ENCODE results near the gene UXS1. TPM values are rescaled to one million over a fixed set of nuclear protein-coding genes. Genes with fewer than 3 reads are reported as not detected.
"Not testable (repeated sequence)": the region's sequence is repeated elsewhere in the genome, so short reads cannot be mapped to it uniquely, and the experiment has no call there.

UXS1 gene
- polyA plus RNA-seq, 1 donor from 2014 or later, result 19.1 TPM

DNA sequence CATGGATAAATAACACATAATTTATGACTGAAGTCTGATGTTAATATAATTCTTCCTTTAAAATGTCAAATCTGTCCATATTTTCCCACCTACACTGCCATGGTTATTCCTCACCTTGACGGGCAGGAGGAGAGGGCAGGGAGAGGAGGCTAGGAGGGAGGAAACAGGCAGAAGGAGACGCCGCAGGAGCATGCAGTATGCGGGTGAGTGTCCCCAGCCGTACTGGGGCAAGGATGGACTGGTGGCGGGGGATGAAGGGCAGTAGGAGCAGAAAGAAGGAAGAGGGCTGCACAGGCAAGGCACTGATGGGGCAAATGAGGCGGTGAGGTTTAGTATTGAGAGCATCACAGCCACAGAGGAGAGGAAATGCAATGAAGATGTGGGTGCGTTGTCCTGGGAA is 25.1 kb upstream of the UXS1 start:
- not testable (repeated sequence) for H3K9ac ChIP-seq (ENCODE audit: low read length)

DNA sequence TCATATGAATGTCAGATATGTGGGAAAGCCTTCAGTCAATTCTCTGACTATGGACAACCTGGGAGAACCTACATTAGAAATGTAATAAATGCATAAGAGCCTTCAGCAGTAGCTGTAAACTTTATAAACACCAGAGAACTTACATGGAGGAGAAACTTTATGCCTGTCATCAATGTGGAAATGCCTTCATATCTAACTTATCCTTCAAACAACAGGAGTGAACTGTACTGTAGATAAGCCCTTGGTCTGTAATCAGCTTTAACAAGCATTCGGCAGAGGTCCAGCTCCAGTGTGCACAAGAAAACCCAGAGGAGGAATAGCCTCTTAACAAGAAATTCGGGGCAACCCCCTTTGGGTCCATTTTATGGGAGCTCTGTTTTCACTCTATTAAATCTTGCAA is 14.8 kb upstream of the UXS1 start:
- Histone ChIP-seq H3K79me2 (replicated peaks; ENCODE audit: insufficient read depth, low read length) (no peaks in the 10 kb centered on the region), H3K9me2 (ENCODE audit: insufficient read depth, low read length) (no peaks in the 10 kb centered on the region), H3K27me3 (ENCODE audit: insufficient read depth, low read depth, low read length) (no peaks in the 10 kb centered on the region), H3K4me2 (ENCODE audit: low read length) (no peak overlapping the region), H3K9ac (ENCODE audit: low read length) (no peak overlapping the region), H3F3A (ENCODE audit: insufficient read depth, low read length, poor library complexity, severe bottlenecking) (no peaks in the 10 kb centered on the region), H3K27ac (ENCODE audit: low read length) (no peak overlapping the region), H3K4me3 (ENCODE audit: low read length) (no peak overlapping the region), H3K9me3 (ENCODE audit: low read length) (no peaks in the 10 kb centered on the region), H3K36me3 (ENCODE audit: insufficient read depth, low read length) (no peaks in the 10 kb centered on the region), H2AFZ (ENCODE audit: low read depth, low read length) (no peak overlapping the region), H4K20me1 (ENCODE audit: insufficient read depth) (no peaks in the 10 kb centered on the region)
- no peak for TF ChIP-seq CTCF (IDR thresholded peaks at IDR 0.05; ENCODE audit: poor library complexity, severe bottlenecking)
- TF ChIP-seq TAF1 (IDR thresholded peaks at IDR 0.05; ENCODE audit: low read depth), result no peak
- TF ChIP-seq MXI1 (conservative IDR thresholded peaks at IDR 0.05; ENCODE audit: poor library complexity, severe bottlenecking), result no peak
- no peak for TF ChIP-seq SMC3 (conservative IDR thresholded peaks at IDR 0.05; ENCODE audit: poor library complexity)

More for the DNA sequence above, 25.1 kb upstream of the UXS1 start:
- H3F3A ChIP-seq (ENCODE audit: insufficient read depth, low read length, poor library complexity, severe bottlenecking); H3K9me2 ChIP-seq (ENCODE audit: insufficient read depth, low read length); H3K36me3 ChIP-seq (ENCODE audit: insufficient read depth, low read length); H3K27me3 ChIP-seq (ENCODE audit: insufficient read depth, low read depth, low read length); H2AFZ ChIP-seq (ENCODE audit: low read depth, low read length); H3K4me3 ChIP-seq (ENCODE audit: low read length); H3K4me2 ChIP-seq (ENCODE audit: low read length); H4K20me1 ChIP-seq (ENCODE audit: insufficient read depth); H3K79me2 ChIP-seq (replicated peaks; ENCODE audit: insufficient read depth, low read length); H3K27ac ChIP-seq (ENCODE audit: low read length); H3K9me3 ChIP-seq (ENCODE audit: low read length): not testable (repeated sequence)

DNA sequence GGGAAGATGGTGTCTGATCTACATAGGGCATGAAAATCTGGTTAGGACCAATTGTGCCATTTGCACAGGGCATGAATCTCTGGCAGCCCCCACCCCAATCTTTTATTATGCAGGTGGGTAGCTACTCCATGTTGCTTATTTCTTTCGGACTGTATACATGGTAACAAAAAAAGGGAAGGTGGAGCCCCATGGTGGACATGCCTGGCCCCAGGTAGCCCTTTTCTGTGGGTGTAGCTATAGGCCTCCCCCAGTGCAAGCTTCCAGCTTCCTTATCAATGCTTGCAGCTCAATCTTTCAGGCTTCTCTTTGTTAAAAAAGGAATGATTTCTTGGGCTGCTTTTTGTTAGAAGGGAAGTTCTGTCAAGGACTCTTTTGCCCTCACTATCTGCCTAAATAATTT is 14.3 kb upstream of the UXS1 start:
- Histone ChIP-seq H3K9me2 (ENCODE audit: insufficient read depth, low read length) (no peaks in the 10 kb centered on the region), H3K27ac (ENCODE audit: low read length) (no peak overlapping the region), H3K9ac (ENCODE audit: low read length) (no peak overlapping the region), H3F3A (ENCODE audit: insufficient read depth, low read length, poor library complexity, severe bottlenecking) (no peaks in the 10 kb centered on the region), H3K36me3 (ENCODE audit: insufficient read depth, low read length) (no peaks in the 10 kb centered on the region), H3K27me3 (ENCODE audit: insufficient read depth, low read depth, low read length) (no peaks in the 10 kb centered on the region), H4K20me1 (ENCODE audit: insufficient read depth) (no peaks in the 10 kb centered on the region), H3K79me2 (replicated peaks; ENCODE audit: insufficient read depth, low read length) (no peaks in the 10 kb centered on the region), H3K4me2 (ENCODE audit: low read length) (no peak overlapping the region), H2AFZ (ENCODE audit: low read depth, low read length) (no peak overlapping the region), H3K4me3 (ENCODE audit: low read length) (no peak overlapping the region), H3K9me3 (ENCODE audit: low read length) (no peaks in the 10 kb centered on the region)
- TF ChIP-seq EZH2 (IDR thresholded peaks at IDR 0.05; ENCODE audit: borderline replicate concordance, insufficient read depth, low read length, poor library complexity, severe bottlenecking) (no peak), RAD21 (conservative IDR thresholded peaks at IDR 0.05) (no peak), POLR2AphosphoS5 (IDR thresholded peaks at IDR 0.05) (no peak)

DNA sequence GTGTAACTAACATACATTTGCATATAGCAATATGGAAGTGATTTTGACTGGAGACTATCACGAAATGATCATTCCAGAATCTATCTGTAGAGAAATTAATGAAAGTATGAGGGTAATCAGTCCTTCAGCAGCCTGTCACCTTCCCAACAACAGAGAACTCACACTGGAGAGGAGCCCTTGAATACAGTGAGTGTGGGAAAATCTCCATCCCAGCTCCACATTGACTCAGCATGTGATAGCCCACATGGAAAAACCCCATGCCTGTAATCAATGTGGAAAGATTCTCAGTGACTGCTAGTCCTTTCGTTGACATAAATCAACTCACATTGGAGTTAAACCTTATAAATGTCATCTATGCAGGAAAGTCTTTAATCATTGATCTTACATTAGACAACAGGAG is 13.1 kb upstream of the UXS1 start:
- no peak overlapping the region for H3K4me2 ChIP-seq (ENCODE audit: low read length)
- no peaks in the 10 kb centered on the region for H3K9me3 ChIP-seq (ENCODE audit: low read length)
- H3K79me2 ChIP-seq (replicated peaks; ENCODE audit: insufficient read depth, low read length), result no peaks in the 10 kb centered on the region
- H3K9me2 ChIP-seq (ENCODE audit: insufficient read depth, low read length), result no peaks in the 10 kb centered on the region
- no peak overlapping the region for H3K4me3 ChIP-seq (ENCODE audit: low read length)
- no peaks in the 10 kb centered on the region for H3F3A ChIP-seq (ENCODE audit: insufficient read depth, low read length, poor library complexity, severe bottlenecking)
- H2AFZ ChIP-seq (ENCODE audit: low read depth, low read length), result no peak overlapping the region
- TF ChIP-seq EP300 (conservative IDR thresholded peaks at IDR 0.05; ENCODE audit: poor library complexity, severe bottlenecking) (no peak), CTCF (IDR thresholded peaks at IDR 0.05; ENCODE audit: poor library complexity, severe bottlenecking) (no peak), EZH2 (IDR thresholded peaks at IDR 0.05; ENCODE audit: borderline replicate concordance, insufficient read depth, low read length, poor library complexity, severe bottlenecking) (no peak), POLR2AphosphoS5 (IDR thresholded peaks at IDR 0.05) (no peak)
- H3K27me3 ChIP-seq (ENCODE audit: insufficient read depth, low read depth, low read length), result no peaks in the 10 kb centered on the region
- no peaks in the 10 kb centered on the region for H3K36me3 ChIP-seq (ENCODE audit: insufficient read depth, low read length)
- no peaks in the 10 kb centered on the region for H4K20me1 ChIP-seq (ENCODE audit: insufficient read depth)
- no peak overlapping the region for H3K9ac ChIP-seq (ENCODE audit: low read length)
- H3K27ac ChIP-seq (ENCODE audit: low read length), result no peak overlapping the region
